ENCODE measurements around the gene ST14.
"Not testable (repeated sequence)": the region's sequence is repeated elsewhere in the genome, so short reads cannot be mapped to it uniquely, and the experiment has no call there.

ST14 gene

DNA sequence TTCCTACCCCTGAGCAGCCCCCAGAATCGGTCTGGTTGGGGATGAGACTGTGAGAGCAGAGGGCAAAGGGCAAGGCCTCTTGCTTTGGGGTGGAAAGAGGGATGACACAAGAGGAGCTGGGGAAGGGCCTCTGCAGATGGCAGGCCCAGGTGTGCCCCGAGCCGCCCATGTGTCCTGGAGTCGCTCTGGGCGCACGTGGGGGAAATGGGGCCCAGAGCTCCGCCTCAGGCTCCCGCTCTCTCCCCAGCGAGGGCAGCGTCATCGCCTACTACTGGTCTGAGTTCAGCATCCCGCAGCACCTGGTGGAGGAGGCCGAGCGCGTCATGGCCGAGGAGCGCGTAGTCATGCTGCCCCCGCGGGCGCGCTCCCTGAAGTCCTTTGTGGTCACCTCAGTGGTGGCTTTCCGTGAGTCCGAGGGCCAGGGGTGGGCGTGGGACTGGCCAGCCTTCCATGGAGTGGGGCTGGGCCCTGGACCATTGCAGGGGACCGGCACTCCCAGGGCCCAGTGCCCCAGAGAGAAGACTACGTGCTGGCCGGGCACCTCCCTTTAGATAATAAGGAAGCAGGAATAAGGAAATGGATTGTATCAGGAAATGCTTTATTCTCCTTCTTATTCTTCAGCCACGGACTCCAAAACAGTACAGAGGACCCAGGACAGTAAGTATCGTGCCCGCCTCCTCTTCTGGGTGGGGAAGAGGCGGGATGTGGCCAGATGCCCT lies 30.1 kb downstream of the ST14 start:
- CTCF ChIA-PET, result no interaction called here

DNA sequence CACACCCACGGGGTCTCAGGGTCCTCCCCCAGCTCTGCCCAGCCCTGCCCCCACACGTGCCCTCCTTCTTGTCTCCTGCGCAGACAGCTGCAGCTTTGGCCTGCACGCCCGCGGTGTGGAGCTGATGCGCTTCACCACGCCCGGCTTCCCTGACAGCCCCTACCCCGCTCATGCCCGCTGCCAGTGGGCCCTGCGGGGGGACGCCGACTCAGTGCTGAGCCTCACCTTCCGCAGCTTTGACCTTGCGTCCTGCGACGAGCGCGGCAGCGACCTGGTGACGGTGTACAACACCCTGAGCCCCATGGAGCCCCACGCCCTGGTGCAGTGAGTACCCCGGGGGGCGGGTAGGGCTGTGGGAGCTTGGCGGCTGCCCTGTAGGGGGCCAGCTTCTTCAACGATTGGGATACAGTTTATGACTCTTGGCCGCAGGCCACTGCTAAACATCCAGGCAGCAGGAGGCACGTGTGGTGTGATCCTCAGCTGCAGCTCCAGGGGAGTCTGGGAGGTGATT lies 30.8 kb downstream of the ST14 start:
- ChIA-PET CTCF (interaction anchor here (0.9 kb wide), 1 partner anchor 22 kb away, joined by 3 read pairs; no protein-coding TSS in a partner anchor), POLR2A (no interaction called here)
- TF ChIP-seq, protein P1, sequence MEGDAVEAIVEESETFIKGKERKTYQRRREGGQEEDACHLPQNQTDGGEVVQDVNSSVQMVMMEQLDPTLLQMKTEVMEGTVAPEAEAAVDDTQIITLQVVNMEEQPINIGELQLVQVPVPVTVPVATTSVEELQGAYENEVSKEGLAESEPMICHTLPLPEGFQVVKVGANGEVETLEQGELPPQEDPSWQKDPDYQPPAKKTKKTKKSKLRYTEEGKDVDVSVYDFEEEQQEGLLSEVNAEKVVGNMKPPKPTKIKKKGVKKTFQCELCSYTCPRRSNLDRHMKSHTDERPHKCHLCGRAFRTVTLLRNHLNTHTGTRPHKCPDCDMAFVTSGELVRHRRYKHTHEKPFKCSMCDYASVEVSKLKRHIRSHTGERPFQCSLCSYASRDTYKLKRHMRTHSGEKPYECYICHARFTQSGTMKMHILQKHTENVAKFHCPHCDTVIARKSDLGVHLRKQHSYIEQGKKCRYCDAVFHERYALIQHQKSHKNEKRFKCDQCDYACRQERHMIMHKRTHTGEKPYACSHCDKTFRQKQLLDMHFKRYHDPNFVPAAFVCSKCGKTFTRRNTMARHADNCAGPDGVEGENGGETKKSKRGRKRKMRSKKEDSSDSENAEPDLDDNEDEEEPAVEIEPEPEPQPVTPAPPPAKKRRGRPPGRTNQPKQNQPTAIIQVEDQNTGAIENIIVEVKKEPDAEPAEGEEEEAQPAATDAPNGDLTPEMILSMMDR (IDR thresholded peaks at IDR 0.05; ENCODE audit: control extremely low read depth, extremely low read depth, low read depth, missing control alignments), result no peak
- DNase-seq (ENCODE audit: extremely low spot score), result no peak

More for the DNA sequence above, 30.1 kb downstream of the ST14 start:
- POLR2A ChIA-PET, result no interaction called here
- DNase-seq (ENCODE audit: extremely low spot score), result no peak
- TF ChIP-seq, protein P1 (IDR thresholded peaks at IDR 0.05; ENCODE audit: control extremely low read depth, extremely low read depth, low read depth, missing control alignments), result no peak

DNA sequence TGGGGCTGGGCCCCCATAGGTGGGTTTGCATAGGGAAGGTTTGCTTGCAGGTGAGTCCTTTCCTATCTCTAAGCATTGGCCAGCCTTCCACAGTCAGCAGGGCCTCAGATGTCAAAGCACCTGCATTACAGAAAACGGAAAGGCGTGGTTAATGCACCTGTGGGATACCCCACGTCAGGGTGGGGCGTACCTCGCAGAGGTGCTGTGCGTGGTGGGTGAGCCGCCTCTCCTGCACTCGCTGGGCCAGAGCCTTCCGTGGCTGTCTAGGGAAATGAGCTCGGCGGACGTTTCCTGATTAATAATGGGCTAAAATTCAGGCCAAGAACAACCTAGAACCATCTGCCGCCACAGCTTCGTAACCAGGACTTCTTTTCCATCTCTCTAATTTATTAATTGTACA lies 32.3 kb downstream of the ST14 start:
- POLR2A ChIA-PET, result no interaction called here
- DNase-seq (ENCODE audit: extremely low spot score), result no peak
- TF ChIP-seq, protein P1 (IDR thresholded peaks at IDR 0.05; ENCODE audit: control extremely low read depth, extremely low read depth, low read depth, missing control alignments), result no peak
- CTCF ChIA-PET, result interaction anchor here (1.4 kb wide), 1 partner anchor 9 kb away, joined by 3 read pairs; no protein-coding TSS in a partner anchor

DNA sequence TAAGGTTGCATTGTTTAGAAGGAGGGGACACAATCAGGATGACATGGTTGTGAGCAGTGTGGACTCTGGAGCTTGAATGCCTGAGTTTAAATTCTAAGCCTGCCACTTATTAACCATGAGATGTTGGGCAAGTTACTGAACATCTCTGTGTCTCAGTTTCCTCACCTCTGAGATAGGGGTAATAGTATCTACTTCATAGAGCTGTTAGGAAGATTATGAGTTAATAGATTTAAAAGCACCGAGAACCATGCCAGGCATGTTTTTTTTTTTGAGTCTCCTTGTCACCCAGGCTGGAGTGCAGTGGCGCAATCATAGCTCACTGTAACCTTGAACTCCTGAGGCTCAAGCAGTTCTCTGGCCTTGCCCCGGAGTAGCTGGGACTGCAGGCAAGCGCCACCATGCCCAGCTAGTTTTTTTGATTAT lies 33.3 kb downstream of the ST14 start:
- DNase-seq (ENCODE audit: extremely low spot score), result no peak
- POLR2A ChIA-PET, result no interaction called here
- TF ChIP-seq, protein P1 (IDR thresholded peaks at IDR 0.05; ENCODE audit: control extremely low read depth, extremely low read depth, low read depth, missing control alignments), result no peak
- CTCF ChIA-PET, result interaction anchor here (1.4 kb wide), 1 partner anchor 10 kb away, joined by 3 read pairs; no protein-coding TSS in a partner anchor

DNA sequence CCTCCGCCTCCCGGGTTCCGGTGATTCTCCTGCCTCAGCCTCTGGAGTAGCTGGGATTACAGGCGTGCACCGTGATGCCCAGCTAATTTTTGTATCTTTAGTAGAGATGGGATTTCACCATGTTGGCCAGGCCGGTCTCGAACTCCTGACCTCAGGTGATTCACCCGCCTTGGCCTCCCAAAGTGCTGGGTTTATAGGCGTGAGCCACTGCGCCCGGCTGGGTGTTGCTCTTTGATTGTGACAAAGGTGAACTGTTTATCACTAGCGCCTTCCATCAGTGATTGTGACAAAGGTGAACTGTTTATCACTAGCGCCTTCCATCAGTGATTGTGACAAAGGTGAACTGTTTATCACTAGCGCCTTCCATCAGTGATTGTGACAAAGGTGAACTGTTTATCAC lies 34.0 kb downstream of the ST14 start:
- CTCF ChIA-PET; DNase-seq (ENCODE audit: extremely low spot score); POLR2A ChIA-PET: not testable (repeated sequence)

DNA sequence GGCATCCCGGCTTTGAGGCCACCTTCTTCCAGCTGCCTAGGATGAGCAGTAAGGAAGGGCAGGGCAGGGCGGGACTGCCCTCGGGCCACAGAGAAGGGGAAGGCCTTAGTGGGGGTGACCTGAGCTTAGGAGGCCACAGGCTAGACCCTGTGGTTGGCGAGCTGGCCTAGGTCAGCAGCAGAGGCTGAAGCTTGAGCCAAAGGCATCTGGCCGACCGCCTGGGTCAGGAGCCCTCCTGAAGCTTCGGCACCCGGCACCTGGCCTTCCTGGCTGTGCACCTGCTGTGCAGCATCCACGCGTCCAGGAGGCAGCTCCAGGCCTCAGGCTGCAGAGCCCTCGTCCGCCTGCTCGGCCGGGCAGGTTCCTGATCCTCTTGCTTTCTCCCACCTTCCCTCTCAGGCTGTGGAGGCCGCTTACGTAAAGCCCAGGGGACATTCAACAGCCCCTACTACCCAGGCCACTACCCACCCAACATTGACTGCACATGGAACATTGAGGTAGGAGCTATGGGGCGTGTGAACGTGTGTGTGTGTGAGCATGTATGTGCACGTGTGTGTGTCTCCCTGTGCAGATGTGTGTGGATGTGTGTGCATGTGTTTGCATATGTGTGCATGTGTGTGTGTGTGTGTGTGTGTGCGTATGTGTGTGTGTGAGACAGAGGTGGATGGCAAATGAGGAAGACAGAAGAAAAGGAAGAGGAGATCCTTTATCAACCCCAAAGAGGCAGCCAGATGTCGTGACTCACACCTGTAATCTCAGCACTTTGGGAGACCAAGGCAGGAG lies 34.9 kb downstream of the ST14 start:
- ChIA-PET POLR2A (no interaction called here), CTCF (no interaction called here)
- TF ChIP-seq, protein P1 (IDR thresholded peaks at IDR 0.05; ENCODE audit: control extremely low read depth, extremely low read depth, low read depth, missing control alignments), result no peak
- DNase-seq (ENCODE audit: extremely low spot score), result no peak
